Stomach smooth muscle (tissue), 2 donors: ENCODE data around the gene RNF31.

Experiments used
- H3K27ac ChIP-seq: one replicate; pipeline ENCODE4 v1.7.0; 2013; ENCODE audit warnings: mild to moderate bottlenecking, low read length, inconsistent platforms
- H3K27me3 ChIP-seq, 2 donors: one replicate each; pipeline ENCODE4 v1.7.0; 2013; ENCODE audit warnings: low read length in 2 of 2; ENCODE audit not compliant: insufficient read depth in 2 of 2, control insufficient read depth in 1 of 2
- H3K36me3 ChIP-seq, 2 donors: one replicate each; pipeline ENCODE4 v1.7.0; 2013; ENCODE audit warnings: low read length in 2 of 2; ENCODE audit not compliant: control insufficient read depth in 2 of 2, insufficient read depth in 2 of 2
- H3K4me1 ChIP-seq: one replicate; pipeline ENCODE4 v1.7.0; 2013; ENCODE audit warnings: low read length; ENCODE audit not compliant: control insufficient read depth, insufficient read depth
- H3K4me3 ChIP-seq, 2 donors: one replicate each; pipeline ENCODE4 v1.7.0; 2013; ENCODE audit warnings: low read length in 2 of 2
- H3K9ac ChIP-seq, 2 donors: one replicate each; pipeline ENCODE4 v1.7.0; 2013; ENCODE audit warnings: low read length in 2 of 2, mild to moderate bottlenecking in 1 of 2
- H3K9me3 ChIP-seq, 2 donors: one replicate each; pipeline ENCODE4 v1.7.0; 2013; ENCODE audit warnings: low read length in 2 of 2; ENCODE audit not compliant: control insufficient read depth in 2 of 2
- donor health status: healthy.
- donor health status: Pancreatic carcinoma.

The RNF31 gene

DNA sequence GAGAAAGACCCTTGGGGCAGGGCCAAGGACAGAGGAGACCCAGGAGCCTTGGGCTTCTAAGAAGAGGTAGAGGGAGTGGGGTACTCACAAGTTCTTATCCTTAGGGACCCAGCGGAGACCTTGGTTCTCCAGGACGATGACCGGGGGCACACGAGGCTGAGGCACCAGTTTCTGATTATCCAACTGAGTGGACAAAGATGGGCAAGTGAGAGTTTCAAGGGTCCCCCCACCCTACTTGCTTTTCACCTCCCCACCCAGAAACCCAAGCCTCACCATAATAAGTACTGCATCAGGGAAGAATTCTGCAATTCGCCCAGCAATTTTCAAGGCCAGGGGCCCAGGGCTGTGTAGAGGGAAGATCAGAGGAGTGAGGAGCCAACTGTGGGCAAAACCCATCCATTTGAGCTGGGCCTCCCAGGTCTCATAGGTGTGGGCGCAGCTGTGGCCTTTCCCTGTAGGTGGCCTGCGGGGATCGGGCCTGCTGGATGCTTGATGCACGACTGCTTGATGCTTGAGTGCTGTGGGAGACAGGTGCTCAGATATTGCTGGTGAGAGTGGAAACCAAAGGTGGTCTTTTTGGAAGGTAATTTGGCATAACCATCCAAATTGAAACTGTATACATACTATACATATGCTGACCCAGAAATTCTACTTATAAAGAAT is 7.9 kb upstream of the RNF31 start:
- Histone ChIP-seq H3K4me3 (no peak overlapping the region), H3K36me3 (peaks cover 21 to 30% of the 10 kb centered on the region in 2 donors), H3K4me1 (peaks cover 47% of the 10 kb centered on the region), H3K9me3 (no peaks in the 10 kb centered on the region), H3K27me3 (no peaks in the 10 kb centered on the region), H3K9ac (no peak overlapping the region), H3K27ac (no peak overlapping the region)

DNA sequence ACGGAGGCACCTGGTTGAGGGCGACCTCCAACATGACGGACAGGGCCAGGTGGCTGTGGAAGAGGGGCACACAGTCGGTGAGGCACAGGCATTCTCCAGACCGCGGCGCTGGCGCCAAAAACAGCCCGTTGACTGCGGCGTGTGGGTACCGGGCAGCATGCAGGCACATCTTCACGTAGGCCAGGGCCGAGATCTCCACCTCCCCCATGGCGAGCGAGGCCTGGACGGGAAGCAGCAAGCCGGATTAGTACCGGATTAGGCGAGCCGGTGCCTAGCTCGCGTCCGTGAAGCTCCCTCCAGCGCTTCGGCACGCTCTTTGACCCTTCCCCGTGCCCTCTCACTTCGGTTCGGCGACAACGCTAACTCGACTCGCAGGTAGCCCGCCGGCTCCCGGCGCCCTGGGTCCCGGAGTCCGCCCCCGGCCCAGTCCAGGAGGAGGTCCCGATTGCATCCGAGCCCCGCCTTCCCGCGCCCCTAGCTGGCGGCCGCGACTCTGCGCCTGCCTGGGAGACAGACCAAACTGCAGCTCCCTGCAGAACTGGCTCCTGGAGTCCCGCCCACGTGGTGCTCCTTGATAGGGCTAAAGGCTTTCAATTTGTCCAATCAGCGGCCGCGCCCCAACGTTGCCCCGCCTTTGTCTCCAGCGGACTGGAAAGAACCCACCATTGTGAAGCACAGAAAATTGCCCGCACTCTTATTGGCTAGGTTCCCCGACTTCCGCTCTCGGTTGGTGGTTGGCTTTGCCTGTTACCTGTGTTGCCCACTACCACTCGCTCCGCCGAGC is 6.0 kb upstream of the RNF31 start, which contains the start of gene EMC9:
Gene EMC9, minus strand, starts transcription at position 495 of the 784 bp plus-strand sequence. Its CDS starts 287 bp downstream, at position 208.
- no peaks in the 10 kb centered on the region for H3K27me3 ChIP-seq
- peaks cover 57% of the 10 kb centered on the region for H3K4me1 ChIP-seq
- H3K27ac ChIP-seq, result peak within 1 kb of the TSS; percentile 84
- peak within 1 kb of the TSS; percentile 84 to 89 for H3K9ac ChIP-seq
- peaks cover 21 to 30% of the 10 kb centered on the region in 2 donors for H3K36me3 ChIP-seq
- peak within 1 kb of the TSS; percentile 87 to 96 for H3K4me3 ChIP-seq
- H3K9me3 ChIP-seq, result no peaks in the 10 kb centered on the region

DNA sequence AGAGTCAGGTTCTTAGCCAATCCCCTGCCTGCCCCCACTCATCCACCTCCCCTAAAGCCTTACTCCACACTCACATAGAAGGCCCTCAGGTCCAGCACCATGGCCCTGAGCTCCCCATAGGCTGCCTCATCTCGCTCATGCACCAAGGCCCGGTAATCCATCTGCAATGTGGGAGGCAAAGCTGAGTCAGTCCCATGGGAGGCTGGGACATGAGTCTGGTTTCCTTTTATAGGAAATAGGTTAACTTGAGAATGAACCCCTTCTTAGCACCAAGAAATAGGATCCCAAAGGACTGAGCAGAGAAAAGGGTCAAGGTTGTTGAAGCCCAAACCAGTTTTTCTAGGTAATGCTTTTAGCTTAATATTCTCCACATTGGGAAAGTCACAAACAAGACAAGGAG is 3.8 kb upstream of the RNF31 start:
- H3K9me3 ChIP-seq, result no peaks in the 10 kb centered on the region
- H3K4me3 ChIP-seq, result no peak overlapping the region
- no peaks in the 10 kb centered on the region for H3K27me3 ChIP-seq
- peaks cover 8 to 17% of the 10 kb centered on the region in 2 donors for H3K36me3 ChIP-seq
- no peak overlapping the region for H3K9ac ChIP-seq
- H3K4me1 ChIP-seq, result peaks cover 46% of the 10 kb centered on the region
- H3K27ac ChIP-seq, result no peak overlapping the region

DNA sequence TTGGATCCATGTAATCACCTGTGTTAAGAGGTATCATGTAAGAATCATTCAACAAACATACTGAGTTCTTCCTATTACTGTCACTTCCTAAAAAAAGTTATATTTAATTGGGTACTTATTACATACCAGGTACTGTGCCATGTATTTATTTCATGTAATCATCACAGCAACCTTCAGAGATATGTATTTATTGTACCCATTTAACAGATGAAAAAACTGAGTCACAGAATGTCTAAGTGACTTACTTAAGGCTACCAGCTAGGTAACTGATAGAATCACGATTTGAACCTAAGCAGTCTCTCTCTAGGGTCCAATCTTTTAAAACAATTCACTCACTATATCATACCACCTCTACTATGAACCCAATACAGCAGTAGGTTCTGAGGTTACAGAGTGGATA is 2.8 kb upstream of the RNF31 start:
- no peaks in the 10 kb centered on the region for H3K9me3 ChIP-seq
- H3K4me1 ChIP-seq, result peaks cover 43% of the 10 kb centered on the region
- H3K9ac ChIP-seq, result no peak overlapping the region
- H3K4me3 ChIP-seq, result no peak overlapping the region
- peak overlapping the region; percentile 88 for H3K27ac ChIP-seq
- no peaks in the 10 kb centered on the region for H3K27me3 ChIP-seq
- H3K36me3 ChIP-seq, result peaks cover 3 to 10% of the 10 kb centered on the region in 2 donors

DNA sequence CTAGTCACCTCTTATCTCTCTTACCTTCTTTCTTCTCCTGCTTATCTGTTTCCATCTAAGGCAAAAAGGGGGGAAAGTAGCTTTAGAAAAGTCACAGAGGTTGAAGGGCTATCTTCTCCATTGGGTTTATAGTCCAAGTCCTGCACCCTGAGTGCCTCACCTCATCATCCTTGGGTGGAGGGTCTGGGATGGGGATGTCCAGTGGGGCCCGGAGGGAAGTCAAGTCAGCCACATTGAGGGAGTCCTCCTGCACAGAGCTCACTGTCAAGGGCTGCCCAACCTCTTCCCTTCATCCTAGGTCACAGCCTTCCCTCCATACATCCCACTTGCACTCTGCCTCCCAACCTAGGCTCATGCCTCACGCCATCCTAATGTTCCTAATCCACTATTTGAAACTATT is 2.1 kb upstream of the RNF31 start:
- H3K36me3 ChIP-seq, result peaks cover 11 to 17% of the 10 kb centered on the region in 2 donors
- peak overlapping the region; percentile 88 for H3K27ac ChIP-seq
- H3K9ac ChIP-seq, result peak overlapping the region; percentile 29 to 93
- no peaks in the 10 kb centered on the region for H3K27me3 ChIP-seq
- H3K4me1 ChIP-seq, result peaks cover 43% of the 10 kb centered on the region
- no peaks in the 10 kb centered on the region for H3K9me3 ChIP-seq
- no peak overlapping the region for H3K4me3 ChIP-seq

DNA sequence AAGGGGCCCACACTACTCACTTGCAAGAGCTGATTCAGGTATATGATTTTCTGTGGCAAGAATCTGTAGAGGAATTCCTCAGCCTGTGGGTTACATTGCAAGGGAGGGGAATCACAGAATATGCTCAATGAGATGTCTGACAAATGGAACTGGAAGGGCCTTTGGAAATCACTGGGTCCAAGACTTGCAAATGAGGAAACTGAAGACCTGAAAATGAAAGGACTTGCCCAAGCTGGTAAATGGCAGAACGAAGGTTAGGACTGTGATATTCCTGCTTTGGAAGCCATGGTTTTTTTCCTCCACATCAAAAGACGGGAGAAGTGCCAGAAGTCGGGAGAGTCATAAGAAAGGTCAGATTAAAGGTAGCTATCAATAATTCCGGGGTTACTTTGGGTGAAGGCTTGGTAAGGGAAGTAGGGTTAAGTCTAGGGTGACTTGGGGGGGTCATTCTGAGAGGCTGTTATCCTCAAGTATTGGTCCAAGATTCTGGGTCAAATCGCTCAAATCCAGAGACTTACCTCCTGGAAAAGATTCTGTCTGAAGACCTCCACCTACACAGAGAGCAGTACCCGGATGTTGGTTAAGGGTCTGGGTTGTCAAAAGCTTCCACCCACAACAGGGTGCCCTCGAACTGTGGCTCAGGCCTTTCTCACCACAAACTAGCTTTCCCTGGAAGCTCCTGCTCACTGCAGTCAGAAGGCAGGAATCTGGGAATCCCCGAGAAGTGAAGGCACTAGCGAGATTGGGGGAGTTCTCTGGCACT is 1.4 kb upstream of the RNF31 start:
- Histone ChIP-seq H3K9me3 (no peaks in the 10 kb centered on the region), H3K27ac (peak overlapping the region; percentile 88), H3K9ac (peak overlapping the region; percentile 89 to 93), H3K4me1 (peaks cover 42% of the 10 kb centered on the region), H3K4me3 (peak overlapping the region; percentile 95 to 100), H3K27me3 (no peaks in the 10 kb centered on the region), H3K36me3 (peaks cover 17 to 23% of the 10 kb centered on the region in 2 donors)

DNA sequence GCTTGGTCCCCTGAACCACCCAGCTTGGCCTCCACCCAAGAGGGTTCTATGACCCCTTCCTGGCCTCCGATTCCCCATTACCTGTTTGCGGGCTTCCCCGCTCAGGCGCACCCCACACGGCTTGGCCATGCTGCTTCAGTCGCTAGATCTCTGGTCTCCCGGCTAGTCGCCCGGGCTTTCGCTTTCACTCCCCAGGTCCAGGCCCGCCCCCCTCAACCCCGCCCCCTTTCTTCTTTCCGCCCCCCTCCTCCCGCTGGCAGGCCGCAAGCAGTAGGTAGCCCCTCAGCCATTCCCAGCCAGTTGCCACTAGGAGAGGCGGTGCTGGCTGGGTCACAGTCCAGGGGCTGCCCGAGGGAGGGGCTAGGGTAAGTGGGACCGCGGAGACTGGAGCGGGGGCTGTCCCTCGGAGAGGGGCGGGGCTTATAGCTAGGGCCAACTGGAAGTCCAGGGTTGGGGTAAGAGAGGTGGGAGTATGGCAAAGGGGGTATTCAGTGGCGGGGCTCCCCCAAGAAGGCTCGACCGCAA is 783 bp upstream of the RNF31 start, which contains the start of gene PSME2:
Gene PSME2, minus strand, starts transcription at position 158 of the 525 bp plus-strand sequence. Its CDS starts 29 bp downstream, at position 129.
- Histone ChIP-seq H3K36me3 (peaks cover 22 to 29% of the 10 kb centered on the region in 2 donors), H3K27me3 (no peaks in the 10 kb centered on the region), H3K9me3 (no peaks in the 10 kb centered on the region), H3K4me1 (peaks cover 39% of the 10 kb centered on the region), H3K4me3 (peak within 1 kb of the TSS; percentile 95 to 100), H3K27ac (peak within 1 kb of the TSS; percentile 88), H3K9ac (peak within 1 kb of the TSS; percentile 89 to 93)

DNA sequence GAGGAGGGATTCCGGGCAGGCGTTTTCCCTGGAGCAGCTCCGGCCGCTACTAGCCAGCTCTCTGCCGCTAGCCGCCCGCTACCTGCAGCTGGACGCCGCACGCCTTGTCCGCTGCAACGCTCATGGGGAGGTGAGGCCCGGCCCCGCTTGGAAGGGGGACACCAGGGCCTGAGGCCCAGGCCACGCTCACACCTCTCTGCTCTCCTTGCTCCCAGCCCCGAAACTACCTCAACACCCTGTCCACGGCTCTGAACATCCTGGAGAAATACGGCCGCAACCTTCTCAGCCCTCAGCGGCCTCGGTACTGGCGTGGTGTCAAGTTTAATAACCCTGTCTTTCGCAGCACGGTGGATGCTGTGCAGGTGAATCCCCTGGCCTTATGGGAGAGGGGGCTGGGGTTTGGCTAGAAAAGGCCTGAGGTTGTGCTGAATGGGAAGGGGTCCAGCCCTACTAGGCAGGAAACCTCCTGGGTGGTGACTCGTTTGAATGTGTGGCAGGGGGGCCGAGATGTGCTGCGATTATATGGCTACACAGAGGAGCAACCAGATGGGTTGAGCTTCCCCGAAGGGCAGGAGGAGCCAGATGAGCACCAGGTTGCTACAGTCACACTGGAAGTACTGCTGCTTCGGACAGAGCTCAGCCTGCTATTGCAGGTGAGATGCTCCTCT is 597 bp downstream of the RNF31 start:
- peak overlapping the region; percentile 88 for H3K27ac ChIP-seq
- peak overlapping the region; percentile 95 to 100 for H3K4me3 ChIP-seq
- H3K9me3 ChIP-seq, result no peaks in the 10 kb centered on the region
- peak overlapping the region; percentile 79 to 93 for H3K9ac ChIP-seq
- H3K4me1 ChIP-seq, result peaks cover 33% of the 10 kb centered on the region
- no peaks in the 10 kb centered on the region for H3K27me3 ChIP-seq
- H3K36me3 ChIP-seq, result peaks cover 27 to 35% of the 10 kb centered on the region in 2 donors

DNA sequence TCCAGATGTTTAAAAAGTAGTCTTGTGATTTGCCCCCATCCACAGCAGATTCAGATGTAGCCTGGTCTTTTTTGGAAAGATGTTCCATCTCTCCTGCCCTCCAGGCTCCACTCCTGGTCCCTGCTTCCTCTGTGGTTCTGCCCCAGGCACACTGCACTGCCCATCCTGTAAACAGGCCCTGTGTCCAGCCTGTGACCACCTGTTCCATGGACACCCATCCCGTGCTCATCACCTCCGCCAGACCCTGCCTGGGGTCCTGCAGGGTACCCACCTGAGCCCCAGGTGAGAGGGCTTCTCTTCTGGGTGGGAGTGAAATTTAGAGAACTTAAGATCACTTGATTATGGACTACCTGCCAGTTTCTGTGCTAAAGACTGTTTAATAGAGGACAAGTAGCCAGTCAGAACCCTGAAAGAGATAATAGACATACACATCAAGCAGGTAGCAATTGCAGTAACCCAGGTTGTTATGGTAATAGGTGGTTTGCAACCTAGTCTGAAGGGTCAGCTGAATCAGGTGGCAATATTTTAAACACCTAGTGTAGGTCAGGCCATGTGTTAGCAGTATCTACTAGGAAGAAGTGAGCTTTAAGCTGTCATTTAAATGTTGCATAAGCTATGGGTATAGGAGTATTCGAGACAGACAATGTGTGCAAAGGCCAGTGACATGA is 2.1 kb downstream of the RNF31 start:
- H3K27ac ChIP-seq, result no peak overlapping the region
- H3K4me1 ChIP-seq, result peaks cover 33% of the 10 kb centered on the region
- H3K9ac ChIP-seq, result peak overlapping the region in 1 of 2 donors; percentile 36
- H3K27me3 ChIP-seq, result no peaks in the 10 kb centered on the region
- peaks cover 27 to 28% of the 10 kb centered on the region in 2 donors for H3K36me3 ChIP-seq
- no peaks in the 10 kb centered on the region for H3K9me3 ChIP-seq
- H3K4me3 ChIP-seq, result no peak overlapping the region
